Non-pigmented ciliary epithelial cell (primary cell): Measurements from ENCODE around the gene CYTH1.

Source experiments
- DNase-seq: peaks from one replicate; pipeline ENCODE4 v3.0.0-alpha.2; 2010; ENCODE audit warnings: low read depth

Gene CYTH1

DNA sequence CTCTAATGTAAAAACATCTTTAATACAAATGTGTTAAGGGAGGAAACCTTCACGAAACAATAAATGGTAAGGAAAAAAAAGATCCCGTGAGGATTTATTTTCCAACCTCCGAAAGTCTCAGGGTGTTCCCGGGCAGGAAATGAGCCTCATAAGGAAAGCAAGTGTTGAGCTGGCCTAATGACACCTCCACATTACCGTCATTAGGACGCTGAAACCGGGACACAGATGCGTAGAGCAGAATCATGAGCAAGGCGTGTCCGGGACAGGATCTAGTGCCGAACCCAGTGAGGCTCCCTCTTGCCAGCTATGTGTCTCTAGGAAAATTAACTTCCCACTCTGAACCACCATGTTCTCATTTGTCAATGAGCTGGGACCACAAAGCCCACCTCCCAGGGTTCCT lies 22.7 kb upstream of the CYTH1 start:
- no peak for DNase-seq

DNA sequence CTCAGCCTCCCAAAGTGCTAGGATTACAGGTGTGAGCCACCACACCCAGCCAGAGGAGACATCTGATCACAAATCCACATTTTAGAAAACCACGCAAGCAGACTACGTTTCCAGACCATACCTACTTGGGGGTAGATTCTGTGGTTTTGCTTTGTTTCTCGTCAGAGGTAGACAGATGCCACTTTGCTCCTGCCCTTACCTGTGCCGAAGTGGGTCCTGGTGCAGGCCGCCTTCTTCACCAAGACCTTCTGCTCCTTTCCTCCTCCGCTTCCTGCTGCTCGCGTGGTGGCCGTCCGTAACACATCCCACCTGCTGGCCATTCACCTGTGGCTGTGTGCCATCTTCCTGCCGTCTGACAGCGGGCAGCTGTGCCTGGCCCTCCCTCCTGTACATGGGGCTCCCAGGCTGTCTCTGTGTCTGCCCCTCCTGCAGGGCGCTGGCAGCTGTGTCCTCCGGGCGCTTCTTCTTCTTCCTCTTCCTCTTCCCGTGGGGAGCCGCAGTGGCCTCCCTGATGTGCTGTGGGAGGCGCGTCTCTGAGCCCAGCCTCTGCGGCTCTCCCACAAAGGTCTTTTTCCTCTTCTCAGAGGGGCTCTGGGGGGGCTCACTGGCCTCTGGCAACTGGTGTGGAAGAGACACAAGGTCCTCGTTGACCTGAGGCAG lies 21.2 kb upstream of the CYTH1 start:
- DNase-seq = no peak

DNA sequence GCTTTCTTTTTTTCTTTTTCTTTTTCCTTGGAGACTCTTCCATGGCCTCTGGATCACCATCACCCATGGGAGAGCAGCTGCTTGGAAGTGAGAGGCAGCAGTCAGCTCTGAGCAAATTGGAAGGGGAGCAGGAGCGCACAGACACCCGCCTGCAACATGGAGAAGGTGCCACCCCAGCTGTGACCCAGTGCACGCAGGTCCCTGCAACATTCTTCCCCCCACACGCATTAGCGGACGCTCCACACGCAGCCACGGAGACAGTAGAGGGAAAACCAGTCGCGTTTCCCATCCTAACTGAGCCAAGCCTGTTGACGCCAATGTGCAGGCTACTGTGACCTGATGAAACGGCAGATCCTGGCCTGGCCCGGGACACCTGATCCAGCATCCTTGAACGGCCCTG lies 20.4 kb upstream of the CYTH1 start:
- DNase-seq = no peak

DNA sequence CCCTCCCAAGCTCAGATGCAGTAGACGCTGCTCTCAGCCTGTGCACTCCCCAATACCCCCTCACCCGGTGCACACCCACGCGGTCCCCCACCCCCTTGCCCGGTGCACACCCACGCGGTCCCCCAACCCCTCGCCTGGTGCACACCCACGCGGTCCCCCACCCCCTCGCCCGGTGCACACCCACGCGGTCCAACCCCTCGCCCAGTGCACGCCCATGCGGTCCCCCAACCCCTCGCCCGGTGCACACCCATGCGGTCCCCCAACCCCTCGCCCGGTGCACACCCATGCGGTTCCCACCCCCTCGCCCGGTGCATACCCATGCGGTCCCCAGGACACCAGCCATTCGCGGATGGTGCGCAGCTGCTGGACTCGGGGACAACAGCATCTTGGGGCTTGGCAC lies 19.9 kb upstream of the CYTH1 start:
- DNase-seq = no peak

DNA sequence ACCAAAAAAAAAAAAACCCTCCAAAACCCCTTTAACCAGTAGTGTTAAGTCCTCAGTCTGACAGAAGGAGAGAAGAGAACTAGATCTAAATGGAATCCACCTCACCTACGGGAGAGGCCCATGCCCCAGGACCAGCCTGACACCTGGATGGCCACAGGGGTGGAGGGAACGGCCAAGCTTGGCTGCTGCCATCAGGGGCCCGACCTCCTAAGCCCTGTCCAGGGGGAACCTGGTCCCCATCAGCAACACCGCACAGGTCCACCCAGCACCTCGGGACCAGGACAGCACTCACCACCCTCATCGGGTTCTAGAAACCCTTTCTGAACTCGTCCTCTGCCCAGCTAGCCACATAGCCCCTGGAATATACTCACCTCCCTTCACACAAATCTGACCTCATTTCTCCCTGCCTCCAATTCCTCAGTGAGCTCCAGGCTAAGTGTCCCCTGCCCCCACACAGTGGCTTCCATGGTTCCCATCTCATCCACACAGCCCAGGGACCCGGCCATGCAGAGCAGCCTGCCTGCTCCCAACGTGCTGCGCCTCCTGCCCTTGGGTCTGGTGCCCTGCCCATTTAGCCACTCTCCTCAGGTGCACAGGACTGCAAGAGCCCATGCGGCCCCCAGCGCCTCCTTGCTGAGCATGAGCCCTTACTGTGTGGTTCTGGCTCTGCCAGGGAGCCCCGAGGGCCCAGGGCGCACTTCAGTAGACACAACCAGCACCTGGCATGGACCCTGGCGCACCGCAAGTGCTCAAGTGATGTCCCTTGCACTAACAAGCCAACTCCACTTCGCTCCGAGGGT lies 18.3 kb upstream of the CYTH1 start:
- no peak for DNase-seq

DNA sequence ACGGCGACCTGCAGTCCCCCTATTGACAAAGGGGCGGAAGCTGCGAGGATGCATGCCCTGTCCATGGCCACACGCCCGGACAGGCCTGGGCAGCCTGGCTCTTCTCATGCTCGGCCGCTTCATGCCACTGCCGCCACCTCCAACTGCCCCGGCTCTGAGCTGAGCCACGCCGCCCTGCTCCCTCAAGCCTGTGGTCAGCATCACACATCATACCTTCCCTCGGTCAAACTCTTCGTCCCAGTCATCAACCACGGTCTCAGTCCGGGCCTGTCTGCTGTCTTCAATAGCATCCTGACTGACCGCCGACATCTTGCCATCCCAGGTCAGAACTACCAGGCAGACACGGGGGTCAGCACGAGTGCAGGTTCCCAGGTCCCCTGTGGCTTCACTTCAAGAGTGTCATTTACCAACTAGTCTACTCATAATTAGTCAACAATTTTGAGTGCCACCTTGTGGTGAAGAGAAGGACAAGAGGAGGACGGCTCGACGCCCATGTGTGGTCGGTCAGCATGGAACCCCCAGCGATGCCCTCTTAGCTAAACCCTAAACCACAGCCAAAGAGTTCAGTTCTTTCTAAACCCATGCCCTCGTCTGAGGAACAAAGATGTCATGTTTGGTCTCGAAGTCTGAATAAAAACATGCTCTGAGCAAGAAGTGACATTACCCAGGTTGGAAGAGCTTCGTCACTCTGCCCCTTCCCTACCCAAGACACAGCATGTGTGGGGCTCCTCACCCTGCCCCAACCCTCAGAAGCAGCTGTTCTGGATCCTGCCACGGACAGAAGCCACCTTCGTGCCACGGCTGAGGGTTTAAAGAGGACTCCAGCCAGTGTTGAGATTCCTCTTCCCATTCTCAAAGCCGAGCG lies 16.9 kb upstream of the CYTH1 start:
- no peak for DNase-seq

DNA sequence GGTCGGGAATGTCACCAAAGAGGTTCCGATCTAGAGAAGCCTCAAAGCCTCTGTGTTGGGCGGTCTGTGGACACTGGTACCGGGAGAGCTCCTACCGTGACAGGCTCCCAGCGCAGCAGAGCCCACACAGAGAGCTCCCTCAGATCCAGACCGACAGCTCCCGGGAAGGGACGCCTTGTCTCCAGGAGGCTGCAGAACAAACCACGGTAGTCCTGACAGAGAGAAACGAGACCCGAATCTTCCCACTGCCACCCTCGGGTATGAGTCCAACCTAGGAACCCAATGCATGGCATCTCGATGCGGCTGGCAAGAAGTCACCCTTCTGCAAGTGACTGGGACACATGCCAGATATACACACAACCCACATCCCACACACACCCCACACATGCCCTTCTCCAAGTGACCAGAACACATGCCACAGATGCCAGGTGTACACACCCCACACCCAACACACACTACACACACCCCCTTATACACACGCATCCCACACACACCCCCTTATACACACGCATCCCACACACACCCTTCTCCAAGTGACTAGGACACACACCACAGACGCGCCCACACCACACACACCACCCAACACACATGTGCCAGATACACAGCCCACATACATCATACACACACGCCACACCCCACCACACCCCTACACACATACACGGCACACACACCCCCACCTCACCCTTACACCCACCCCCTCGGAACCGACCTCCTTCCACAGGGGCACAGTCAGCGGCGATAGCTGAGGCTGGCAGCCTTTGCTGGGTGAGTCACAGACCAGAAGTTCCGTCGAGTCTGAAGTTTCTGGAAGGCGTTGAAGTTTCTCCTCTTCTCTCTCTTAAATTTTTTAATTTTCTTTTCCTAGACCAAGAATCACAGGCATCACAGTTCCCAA lies 15.9 kb upstream of the CYTH1 start:
- no peak for DNase-seq

DNA sequence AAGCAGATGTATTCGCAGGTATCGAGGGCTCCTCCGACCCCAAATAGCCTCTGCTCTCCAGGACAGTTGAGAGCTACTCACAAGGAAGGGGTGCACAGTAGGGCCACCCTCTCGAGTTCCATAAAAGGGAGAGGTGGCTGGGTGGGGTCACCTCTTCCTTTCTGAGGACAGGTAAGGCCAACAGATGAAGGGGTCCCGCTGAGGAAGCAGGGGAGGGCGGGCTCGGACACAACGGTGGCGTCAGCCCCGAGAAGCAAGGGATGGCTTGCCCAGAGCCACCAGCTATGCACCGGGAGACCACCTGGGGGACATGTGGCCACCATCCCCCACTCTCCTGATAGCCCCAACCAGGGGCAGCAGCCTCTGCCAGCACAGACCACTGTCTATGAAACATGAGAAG lies 15.1 kb upstream of the CYTH1 start:
- no peak for DNase-seq

DNA sequence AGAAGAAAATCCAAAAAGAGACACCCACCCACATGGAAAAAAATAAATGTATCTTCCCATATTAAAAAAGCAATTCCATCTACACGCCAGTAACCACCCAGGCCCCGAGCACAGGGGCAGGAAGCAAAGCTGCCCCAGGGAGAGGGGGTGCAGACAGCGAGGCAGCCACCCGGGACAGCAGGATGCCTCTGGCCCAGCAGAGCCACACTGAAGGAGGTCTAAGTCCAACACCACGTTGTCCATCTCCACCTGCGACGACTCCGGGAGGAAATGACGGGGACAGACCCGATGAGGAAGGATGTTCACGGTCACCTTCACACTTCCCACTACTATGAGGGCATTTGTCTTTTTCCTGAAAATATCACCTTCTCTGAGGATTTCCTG lies 14.4 kb upstream of the CYTH1 start:
- DNase-seq = no peak

DNA sequence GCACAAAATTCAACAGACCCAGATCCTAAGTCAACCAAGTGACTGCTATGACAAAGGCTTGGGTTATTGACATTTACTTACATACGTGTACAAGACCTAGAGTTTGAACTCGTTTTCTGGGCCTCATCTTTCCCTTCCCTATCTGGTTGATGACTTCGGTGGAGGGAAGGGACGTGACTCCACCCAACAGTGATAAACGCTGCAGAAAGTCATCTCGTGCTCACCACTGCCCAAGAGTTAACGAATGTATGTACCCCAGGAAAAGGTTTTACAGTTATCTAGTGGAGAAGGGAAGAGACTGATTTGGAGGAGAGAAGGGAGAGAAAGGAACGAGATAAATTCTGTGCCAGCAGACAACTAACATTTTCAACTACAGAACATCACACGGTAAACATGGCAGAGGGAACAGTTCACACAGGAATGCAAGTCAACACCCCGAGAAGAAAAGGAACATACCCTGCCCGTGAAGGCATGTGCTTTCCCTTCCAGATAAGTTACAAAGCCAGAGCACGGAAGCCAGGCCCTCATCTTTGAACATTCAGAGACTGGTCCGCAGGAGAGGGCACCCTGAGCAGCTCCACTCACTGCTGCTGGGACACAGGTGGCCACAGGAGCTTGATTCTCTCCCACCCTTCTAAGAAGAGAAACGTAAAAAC lies 13.9 kb upstream of the CYTH1 start:
- no peak for DNase-seq

DNA sequence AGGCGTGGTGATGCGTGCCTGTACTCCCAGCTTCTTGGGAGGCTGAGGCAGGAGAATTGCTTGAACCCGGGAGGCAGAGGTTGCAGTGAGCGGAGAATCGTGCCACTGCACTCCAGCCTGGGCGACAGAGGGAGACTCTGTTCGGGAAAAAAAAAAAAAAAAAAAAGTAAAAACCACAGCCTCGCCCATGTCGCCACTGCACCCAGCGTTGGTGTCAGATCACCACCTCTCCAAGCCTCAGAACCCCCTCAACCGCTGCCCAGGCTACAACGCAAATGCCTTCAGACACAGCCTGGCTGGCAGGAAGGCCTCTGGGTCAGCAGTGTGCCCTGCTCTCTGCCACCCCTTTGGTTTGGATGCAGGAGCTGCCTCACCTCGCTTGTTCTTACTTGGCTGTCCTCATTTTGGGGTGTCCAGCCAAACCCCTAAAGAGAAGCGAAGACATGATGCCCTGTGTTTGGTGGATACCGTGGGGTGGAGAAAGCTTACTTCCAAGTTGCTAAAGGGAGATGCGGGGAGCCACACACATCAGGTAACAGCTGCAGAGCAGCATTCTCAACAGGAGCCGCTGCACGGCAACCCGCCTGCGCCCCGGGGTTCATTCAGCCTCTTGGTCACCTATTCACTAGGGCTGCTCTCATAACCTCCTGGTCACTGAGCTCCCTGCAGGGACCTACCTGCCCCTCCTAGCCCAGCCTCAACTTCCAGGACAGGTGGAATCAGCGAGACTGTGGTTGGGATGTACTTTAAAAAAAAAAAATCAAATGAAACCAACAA lies 13.0 kb upstream of the CYTH1 start:
- no peak for DNase-seq

DNA sequence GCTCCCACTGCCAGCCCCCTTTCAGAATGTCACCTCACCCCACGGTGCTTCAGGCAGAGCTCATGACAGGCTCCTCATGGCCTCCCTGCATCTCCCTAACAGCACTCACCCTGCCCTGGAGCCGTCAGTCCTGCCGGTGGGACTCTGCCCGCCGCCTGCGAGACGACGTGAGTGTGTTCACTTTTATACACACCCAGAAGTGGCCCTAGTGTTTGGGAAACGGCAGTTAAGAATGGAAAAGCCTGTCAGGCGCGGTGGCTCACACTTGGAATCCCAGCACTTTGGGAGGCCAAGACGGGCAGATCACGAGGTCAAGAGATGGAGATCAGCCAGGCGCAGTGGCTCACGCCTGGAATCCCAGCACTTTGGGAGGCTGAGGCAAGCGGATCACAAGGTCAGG lies 12.3 kb upstream of the CYTH1 start:
- no peak for DNase-seq

DNA sequence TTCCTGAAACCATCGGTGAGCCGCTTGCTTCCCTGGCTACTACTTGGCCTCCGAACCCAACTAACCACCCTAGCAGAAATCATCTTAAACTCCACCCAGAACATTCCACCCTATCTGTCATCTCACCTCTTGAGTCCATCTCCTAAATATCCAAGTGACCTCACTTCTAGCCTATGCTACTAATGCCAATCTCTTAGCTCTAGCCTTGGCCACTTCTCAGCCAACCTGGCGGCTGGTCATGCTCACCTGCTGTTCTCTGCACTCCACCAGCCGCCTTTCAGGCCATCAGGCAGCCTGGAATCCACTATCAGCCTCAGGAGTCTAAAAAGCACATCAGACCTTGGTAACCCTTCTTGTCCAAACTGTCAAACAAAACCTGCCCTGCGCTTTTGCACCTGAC lies 11.9 kb upstream of the CYTH1 start:
- no peak for DNase-seq

DNA sequence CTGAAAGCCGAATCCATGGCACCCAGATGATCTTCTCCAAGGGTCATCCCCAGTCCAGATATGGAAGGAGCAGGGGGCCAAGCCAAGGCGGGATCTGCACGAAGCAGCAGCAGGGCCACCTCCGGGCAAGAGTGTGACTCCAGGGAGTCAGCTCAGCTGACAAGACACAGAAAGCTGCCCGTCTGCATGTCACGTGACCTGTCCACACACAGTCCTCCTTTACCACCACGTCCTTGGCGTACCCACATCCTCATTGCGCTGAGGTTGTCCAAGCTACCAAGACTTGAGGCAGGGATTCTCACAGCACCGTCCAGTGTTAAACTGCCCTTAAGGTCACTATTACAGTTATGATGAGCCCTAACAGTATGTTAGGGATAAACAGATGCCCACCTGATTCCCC lies 11.3 kb upstream of the CYTH1 start:
- no peak for DNase-seq

DNA sequence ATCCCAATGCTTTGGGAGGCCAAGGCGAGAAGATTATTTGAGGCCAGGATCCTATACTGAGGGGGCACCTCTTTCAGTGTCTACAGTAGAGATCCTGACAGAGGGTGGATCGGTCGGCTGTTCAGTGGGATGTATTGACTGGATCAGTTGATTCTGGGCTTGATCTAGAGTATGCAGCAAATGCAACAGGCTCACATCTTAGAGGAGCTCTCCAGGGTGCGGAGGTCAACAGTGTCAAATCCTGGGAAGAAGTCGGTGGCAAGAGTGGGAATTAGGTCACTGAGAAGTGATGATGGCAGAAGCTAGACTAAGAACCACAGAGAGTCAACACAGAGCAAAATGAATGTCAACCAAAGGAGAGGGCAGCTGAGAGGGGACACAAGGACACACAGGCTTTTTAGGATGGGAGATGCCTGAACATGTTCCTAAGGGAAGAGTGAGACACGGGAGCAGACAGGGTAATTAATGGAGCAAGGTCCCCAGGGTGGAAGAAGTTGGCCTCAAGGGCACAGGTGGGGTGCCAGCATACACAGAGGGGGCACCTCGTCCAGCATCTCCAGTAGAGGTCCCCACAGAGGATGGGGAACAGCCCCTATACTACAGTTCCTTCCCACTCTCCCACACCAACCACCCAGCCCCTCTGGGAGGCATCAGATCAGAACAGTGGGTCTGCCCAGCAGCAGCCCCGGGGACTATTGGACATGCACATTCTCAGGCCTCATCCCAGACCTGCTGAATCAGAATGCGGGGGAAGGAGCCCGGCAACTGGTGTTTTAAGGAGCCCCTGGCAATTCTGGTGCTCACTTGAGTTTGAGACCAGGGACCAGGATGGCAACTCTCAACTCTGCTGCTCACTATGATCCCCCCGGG lies 10.0 kb upstream of the CYTH1 start:
- DNase-seq = no peak

DNA sequence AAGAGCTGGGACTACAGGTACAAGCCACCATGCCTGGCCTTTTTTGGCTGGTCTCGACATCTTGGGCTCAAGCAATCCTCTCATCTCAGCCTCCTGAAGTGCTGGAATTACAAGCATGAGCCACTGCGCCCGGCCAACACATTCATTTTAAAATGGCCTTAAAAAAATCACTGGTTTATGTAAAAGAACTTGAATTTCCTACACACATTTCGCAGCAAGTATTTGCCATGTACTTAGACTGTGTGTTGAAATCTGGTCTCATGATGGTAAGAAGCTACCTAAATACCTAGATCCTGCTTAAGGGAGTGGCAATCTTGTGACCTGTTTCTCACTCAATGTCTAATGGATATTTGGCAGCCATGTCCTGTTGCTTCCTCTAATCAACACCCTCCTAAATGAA lies 8.5 kb upstream of the CYTH1 start:
- no peak for DNase-seq

DNA sequence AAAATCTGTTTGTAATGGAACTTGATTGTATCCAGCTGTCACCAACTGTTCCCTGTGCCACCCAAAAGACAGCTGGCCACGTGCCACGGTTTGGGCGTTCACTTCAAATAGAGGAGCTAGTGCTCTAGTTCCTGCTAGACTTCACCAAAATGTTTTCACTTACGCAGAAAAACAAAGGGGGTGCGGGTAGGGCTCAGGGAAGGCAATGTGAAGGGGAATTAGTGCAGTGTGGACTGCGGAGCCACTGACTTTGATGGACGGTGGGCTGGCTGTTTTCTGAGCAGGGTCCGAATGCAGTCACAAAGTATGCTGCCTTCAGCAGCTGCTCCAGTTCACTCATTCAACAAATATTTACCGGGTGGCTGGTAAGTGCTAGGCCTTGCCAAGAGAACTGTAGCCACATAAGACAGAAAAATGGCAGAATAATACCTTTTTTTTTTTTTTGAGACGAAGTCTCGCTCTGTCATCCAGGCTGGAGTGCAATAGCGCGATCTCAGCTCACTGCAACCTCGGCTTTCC lies 7.6 kb upstream of the CYTH1 start:
- DNase-seq = peak; percentile 27

DNA sequence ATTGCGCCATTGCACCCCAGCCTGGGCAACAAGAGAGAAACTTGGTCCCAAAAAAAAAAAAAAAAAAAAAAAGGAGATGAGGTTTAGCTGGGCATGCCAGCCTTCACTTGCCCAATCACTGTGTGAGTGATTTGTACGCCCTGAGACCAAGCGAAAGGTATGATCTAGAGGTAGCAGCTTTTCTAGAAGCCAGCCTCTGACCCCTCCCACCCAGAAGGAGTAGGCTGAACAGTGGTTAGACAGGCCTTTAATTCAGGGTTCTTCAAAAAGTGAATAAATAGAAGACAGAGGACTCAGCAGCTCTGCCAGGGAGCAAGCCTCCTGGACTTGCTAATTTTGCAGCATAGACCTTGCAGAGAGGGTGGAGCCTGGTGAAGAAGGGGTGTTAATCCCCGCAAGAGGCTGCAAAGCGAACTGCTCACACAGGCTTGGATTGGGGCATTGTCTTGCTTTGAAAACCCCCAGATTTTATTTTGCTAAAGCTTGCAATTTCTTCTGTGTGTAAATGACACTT lies 7.1 kb upstream of the CYTH1 start:
- DNase-seq = no peak

DNA sequence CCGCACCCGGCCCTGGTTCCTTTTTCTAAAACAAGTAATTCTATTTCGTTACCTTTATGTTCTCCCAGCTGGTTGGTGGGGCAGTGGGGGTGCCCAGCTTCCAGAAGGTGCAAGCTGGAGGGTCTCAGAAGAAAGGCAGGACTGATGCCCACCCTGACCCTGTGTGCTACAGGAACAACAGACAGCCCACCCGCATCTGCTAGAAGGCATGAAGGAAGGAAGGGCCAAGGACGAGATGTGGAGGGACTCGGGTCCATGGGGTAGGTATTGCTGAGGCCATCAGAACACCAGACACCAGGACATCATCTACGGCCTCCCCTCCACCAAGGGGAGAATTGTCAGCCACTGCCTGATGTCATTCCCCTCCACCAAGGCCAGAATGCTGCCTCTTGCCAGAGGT lies 6.4 kb upstream of the CYTH1 start:
- DNase-seq = no peak
